ENCODE results near the gene SOCS6. TPM values are rescaled to one million over a fixed set of nuclear protein-coding genes. Genes with fewer than 3 reads are reported as not detected.

The SOCS6 gene
- total RNA-seq, 4 donors from 2014 or later: 14.1 to 22.3 (median 19.4) TPM

DNA sequence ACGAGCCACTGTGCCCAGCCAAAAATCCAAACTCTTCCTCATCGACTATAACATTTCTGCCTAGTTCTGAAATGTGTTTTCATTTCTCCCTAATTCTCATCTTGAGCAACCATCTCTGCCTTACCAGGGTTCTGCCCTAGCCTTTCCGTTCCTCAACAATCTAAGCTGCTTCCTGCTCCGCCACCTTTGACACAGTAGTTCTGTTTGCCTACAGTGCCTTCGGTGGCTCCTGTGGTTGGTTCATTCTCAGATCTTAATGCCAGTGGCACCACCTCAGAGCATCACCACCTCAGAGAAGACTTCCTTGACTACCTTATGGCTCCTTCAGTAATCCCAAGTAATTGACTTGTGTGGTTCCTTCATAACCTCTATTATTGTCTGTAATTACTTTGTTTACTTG is 3.8 kb downstream of the SOCS6 start:
- no peak for DNase-seq (ENCODE audit: extremely low spot score)
- intact Hi-C loops (cut with DNase I): no loop called here
- Histone ChIP-seq H3K27ac (replicated peaks in 1 of 4) (no peak overlapping the region), H3K27me3 (no peaks in the 10 kb centered on the region), H3K36me3 (no peaks in the 10 kb centered on the region), H3K4me1 (peaks cover 52 to 78% (median 70%) of the 10 kb centered on the region in 4 donors), H3K9me3 (no peaks in the 10 kb centered on the region), H3K4me3 (no peak overlapping the region)
- 81% methylated on average over 5 of the region's 5 CpGs for WGBS
- TF ChIP-seq POLR2AphosphoS5 (IDR thresholded peaks at IDR 0.05): no peak
- TF ChIP-seq POLR2A (IDR thresholded peaks at IDR 0.05; ENCODE audit: low read depth): no peak
- TF ChIP-seq, protein P1, sequence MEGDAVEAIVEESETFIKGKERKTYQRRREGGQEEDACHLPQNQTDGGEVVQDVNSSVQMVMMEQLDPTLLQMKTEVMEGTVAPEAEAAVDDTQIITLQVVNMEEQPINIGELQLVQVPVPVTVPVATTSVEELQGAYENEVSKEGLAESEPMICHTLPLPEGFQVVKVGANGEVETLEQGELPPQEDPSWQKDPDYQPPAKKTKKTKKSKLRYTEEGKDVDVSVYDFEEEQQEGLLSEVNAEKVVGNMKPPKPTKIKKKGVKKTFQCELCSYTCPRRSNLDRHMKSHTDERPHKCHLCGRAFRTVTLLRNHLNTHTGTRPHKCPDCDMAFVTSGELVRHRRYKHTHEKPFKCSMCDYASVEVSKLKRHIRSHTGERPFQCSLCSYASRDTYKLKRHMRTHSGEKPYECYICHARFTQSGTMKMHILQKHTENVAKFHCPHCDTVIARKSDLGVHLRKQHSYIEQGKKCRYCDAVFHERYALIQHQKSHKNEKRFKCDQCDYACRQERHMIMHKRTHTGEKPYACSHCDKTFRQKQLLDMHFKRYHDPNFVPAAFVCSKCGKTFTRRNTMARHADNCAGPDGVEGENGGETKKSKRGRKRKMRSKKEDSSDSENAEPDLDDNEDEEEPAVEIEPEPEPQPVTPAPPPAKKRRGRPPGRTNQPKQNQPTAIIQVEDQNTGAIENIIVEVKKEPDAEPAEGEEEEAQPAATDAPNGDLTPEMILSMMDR (IDR thresholded peaks at IDR 0.05): no peak
- no peak for TF ChIP-seq EP300 (IDR thresholded peaks at IDR 0.05)

DNA sequence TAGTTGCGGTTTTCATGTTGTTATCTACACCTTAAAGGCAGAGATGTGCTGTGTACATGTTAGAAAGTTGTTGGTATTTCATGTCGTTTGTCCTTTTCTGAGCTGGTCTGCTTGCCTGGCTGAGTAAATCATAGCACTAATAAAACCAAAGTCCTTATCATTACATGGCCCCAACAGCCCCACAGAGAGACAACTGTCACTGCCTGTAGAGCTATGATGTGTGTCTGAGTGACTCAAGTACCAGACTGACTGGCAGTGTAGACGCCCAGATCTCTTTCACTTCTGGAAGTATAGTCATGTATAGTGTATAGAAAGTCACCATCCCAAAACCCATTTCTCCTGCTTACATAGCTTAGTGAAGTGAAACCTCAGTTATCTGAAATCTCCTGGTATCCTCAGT is 4.3 kb downstream of the SOCS6 start:
- Histone ChIP-seq H3K27me3 (no peaks in the 10 kb centered on the region), H3K4me1 (peaks cover 52 to 73% (median 70%) of the 10 kb centered on the region in 4 donors), H3K4me3 (no peak overlapping the region), H3K36me3 (no peaks in the 10 kb centered on the region), H3K27ac (replicated peaks in 1 of 4) (no peak overlapping the region), H3K9me3 (no peaks in the 10 kb centered on the region)
- WGBS: 78% methylated on average over 3 of the region's 3 CpGs
- DNase-seq (ENCODE audit: extremely low spot score): no peak
- TF ChIP-seq POLR2A (IDR thresholded peaks at IDR 0.05; ENCODE audit: low read depth): no peak
- TF ChIP-seq POLR2AphosphoS5 (IDR thresholded peaks at IDR 0.05): no peak
- no peak for TF ChIP-seq EP300 (IDR thresholded peaks at IDR 0.05)
- intact Hi-C loops (cut with DNase I): no loop called here

DNA sequence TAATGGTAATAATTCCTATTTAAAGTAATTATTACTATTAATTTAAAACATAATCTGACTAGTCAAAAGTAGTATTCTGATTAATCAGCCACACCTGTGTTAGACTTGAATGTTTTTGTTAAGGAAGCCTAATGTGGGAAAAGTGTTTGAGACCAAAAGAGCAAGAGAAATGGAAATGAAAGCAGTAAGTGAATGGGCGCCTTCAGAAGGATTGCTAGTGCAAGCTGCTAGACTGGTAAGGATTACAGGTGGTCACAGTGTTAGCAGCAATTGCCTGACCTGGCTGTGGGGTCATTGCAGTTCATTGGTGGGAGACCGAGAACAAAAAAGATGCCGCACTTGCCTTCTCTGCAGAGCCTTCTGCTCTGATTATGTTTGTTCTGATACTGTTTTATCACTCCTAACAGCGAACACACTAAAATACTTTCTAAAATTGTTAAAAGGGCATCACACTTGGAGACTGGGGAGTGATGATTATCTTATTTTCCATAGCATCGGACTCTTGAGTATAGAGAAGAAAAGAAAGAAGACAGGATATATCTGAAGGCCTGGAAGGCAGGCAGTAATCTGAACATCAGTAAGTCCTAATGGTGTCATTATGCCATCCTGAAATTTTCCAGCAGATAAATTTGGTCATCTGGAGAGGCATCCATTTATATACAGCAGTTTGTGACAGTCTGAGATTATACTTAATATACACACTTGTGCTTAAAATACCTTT is 5.8 kb downstream of the SOCS6 start:
- TF ChIP-seq POLR2A (IDR thresholded peaks at IDR 0.05; ENCODE audit: low read depth) (no peak), POLR2AphosphoS5 (IDR thresholded peaks at IDR 0.05) (no peak), EP300 (IDR thresholded peaks at IDR 0.05) (no peak)
- TF ChIP-seq, protein P1 (IDR thresholded peaks at IDR 0.05): no peak
- DNase-seq (ENCODE audit: extremely low spot score): no peak
- WGBS: 91% methylated on average over 5 of the region's 5 CpGs
- no peaks in the 10 kb centered on the region for H3K9me3 ChIP-seq
- no peaks in the 10 kb centered on the region for H3K36me3 ChIP-seq
- no peak overlapping the region for H3K27ac ChIP-seq (replicated peaks in 1 of 4)
- no peak overlapping the region for H3K4me3 ChIP-seq
- peaks cover 52 to 86% (median 81%) of the 10 kb centered on the region in 4 donors for H3K4me1 ChIP-seq
- intact Hi-C loops (cut with DNase I): no loop called here
- no peaks in the 10 kb centered on the region for H3K27me3 ChIP-seq

DNA sequence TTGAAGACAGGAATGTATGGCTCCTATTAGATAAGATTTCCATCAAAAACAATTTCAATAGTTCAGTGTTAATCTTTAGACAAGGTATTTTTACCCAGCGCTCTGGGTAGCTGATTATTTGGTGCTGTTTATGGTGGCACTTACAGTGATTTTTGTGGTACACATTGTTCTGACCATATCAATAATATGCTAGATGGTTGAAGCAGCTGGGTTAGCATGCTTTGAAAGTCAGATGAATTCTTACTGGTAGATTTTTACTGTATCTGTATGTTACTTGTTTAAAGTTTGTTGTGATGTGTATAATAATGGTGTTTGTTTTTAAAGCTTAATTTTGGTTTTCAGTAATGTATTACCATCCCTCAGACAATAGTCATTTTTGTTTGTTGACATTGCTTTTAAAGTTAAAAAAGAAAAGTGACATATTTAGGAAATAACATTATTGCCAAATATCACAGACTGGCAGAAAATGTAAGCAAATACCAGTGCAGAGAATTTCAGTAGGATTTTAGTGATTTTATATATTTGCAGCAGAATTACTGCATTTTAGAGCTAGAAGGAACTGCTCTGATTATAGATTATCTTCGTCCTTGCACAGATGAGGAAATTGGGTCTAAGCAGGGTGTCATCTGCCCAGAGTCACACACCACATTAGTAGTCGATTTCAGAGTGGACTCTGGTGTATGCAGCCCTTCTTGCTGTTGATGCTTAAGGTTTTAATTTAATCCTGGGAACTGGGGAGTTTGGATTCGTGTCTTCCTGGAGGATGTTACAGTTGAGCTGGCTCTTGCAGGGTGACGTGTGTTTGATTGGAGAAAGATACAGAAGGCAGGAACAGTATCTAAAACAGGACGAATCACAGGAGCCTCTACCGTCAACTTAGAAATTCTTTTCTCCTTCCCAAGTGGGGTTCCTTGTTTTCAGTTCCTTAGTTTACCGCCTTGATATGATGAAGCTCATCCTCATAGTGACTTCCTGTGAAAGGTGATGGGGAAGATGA is 6.6 kb downstream of the SOCS6 start:
- Histone ChIP-seq H3K4me3 (no peak overlapping the region), H3K9me3 (no peaks in the 10 kb centered on the region), H3K27ac (replicated peaks in 1 of 4) (no peak overlapping the region), H3K36me3 (no peaks in the 10 kb centered on the region), H3K27me3 (no peaks in the 10 kb centered on the region), H3K4me1 (peaks cover 46 to 79% (median 75%) of the 10 kb centered on the region in 4 donors)
- intact Hi-C loops (cut with DNase I): no loop called here
- WGBS: 45% methylated on average over 8 of the region's 8 CpGs
- TF ChIP-seq EP300 (IDR thresholded peaks at IDR 0.05) (no peak), POLR2AphosphoS5 (IDR thresholded peaks at IDR 0.05) (no peak), POLR2A (IDR thresholded peaks at IDR 0.05; ENCODE audit: low read depth) (no peak)
- TF ChIP-seq, protein P1 (IDR thresholded peaks at IDR 0.05): no peak
- no peak for DNase-seq (ENCODE audit: extremely low spot score)

DNA sequence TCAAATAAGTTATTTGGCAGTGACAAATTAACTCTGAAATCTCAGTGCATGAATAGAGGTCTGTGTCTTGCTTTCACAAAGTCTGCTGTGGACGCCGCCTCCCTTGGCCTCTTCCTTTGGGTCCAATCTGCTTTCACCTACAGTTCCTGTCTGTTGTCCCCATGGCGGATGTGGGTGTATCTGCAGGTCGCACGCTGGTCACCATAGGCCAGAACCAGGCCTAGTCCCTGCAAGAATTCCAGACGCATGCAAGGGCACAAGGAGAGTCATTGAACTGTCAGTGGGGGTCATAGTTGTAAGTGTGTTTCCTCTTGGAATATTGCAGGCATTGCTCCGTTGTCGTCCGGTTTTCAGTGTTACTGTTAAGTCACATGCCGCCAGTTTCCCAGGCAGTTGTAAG is 7.4 kb downstream of the SOCS6 start:
- intact Hi-C loops (cut with DNase I): no loop called here
- no peak overlapping the region for H3K27ac ChIP-seq (replicated peaks in 1 of 4)

More for the DNA sequence above, 7.4 kb downstream of the SOCS6 start:
- Histone ChIP-seq H3K36me3 (no peaks in the 10 kb centered on the region), H3K27me3 (no peaks in the 10 kb centered on the region), H3K4me1 (peaks cover 43 to 77% (median 72%) of the 10 kb centered on the region in 4 donors), H3K4me3 (no peak overlapping the region), H3K9me3 (no peaks in the 10 kb centered on the region)
- TF ChIP-seq EP300 (IDR thresholded peaks at IDR 0.05) (no peak), POLR2AphosphoS5 (IDR thresholded peaks at IDR 0.05) (no peak), POLR2A (IDR thresholded peaks at IDR 0.05; ENCODE audit: low read depth) (no peak)
- TF ChIP-seq, protein P1 (IDR thresholded peaks at IDR 0.05): no peak
- 78% methylated on average over 10 of the region's 10 CpGs for WGBS
- DNase-seq (ENCODE audit: extremely low spot score): no peak
